ENCODE measurements around the gene BST2. TPM values are rescaled to one million over a fixed set of nuclear protein-coding genes. Genes with fewer than 3 reads are reported as not detected.

The BST2 gene
- total and polyA plus RNA-seq, 9 of the 15 experiments (the other 6 are each of a cell fraction or from before 2014, with no cell fraction given), result 11.2 to 232 (median 151) TPM

GRCh38 chr19:17394891-17395415 lies 10.5 kb downstream of the BST2 start (continued):
- TF ChIP-seq ARID3B (CRISPR knock-in tag; IDR thresholded peaks at IDR 0.05; ENCODE audit: borderline replicate concordance), result no peak
- TF ChIP-seq ZNF57 (CRISPR knock-in tag; IDR thresholded peaks at IDR 0.05), result no peak
- TF ChIP-seq MAZ (CRISPR knock-in tag; conservative IDR thresholded peaks at IDR 0.05 in 1 of 2, IDR thresholded peaks at IDR 0.05 in 1 of 2), result peak; percentile 41 to 81; a peak in 3 of 4 replicates
- TF ChIP-seq NR3C1 (CRISPR knock-in tag; IDR thresholded peaks at IDR 0.05), result no peak
- TF ChIP-seq ASH1L (IDR thresholded peaks at IDR 0.05; ENCODE audit: borderline replicate concordance, low read depth, partially characterized antibody), result no peak
- TF ChIP-seq MTF1 (CRISPR knock-in tag; IDR thresholded peaks at IDR 0.05; ENCODE audit: borderline replicate concordance), result no peak
- no peak for TF ChIP-seq SFPQ (IDR thresholded peaks at IDR 0.05; ENCODE audit: low read depth, low read length)
- no peak for TF ChIP-seq ZNF551 (CRISPR knock-in tag; IDR thresholded peaks at IDR 0.05)
- no peak for TF ChIP-seq FOXA3 (CRISPR knock-in tag; conservative IDR thresholded peaks at IDR 0.05 in 1 of 2, IDR thresholded peaks at IDR 0.05 in 1 of 2)
- no peak for TF ChIP-seq SMARCC2 (IDR thresholded peaks at IDR 0.05; ENCODE audit: low read depth)
- no peak for TF ChIP-seq TEAD1 (CRISPR knock-in tag; IDR thresholded peaks at IDR 0.05)
- TF ChIP-seq CBFB (CRISPR knock-in tag; IDR thresholded peaks at IDR 0.05), result no peak
- no peak for TF ChIP-seq GMEB1 (CRISPR knock-in tag; IDR thresholded peaks at IDR 0.05)
- TF ChIP-seq MCM2 (IDR thresholded peaks at IDR 0.05; ENCODE audit: low read depth), result peak; percentile 77; the same call in 1 of the 2 replicates
- TF ChIP-seq CREB3 (tag; conservative IDR thresholded peaks at IDR 0.05; ENCODE audit: low read depth), result no peak
- no peak for TF ChIP-seq SIN3B (IDR thresholded peaks at IDR 0.05; ENCODE audit: low read depth)
